ENCODE results near the gene SLC38A9.

GRCh38 chr5:55577353-55578060 lies 134.6 kb downstream of the SLC38A9 start:
- TF ChIP-seq POLR2A (IDR thresholded peaks at IDR 0.05) = no peak
- no peak for TF ChIP-seq CTCF (IDR thresholded peaks at IDR 0.05)

Measured in right lobe of liver (tissue), 4 donors.